Measurements from ENCODE around the gene PLA2G6.

PLA2G6 gene

DNA sequence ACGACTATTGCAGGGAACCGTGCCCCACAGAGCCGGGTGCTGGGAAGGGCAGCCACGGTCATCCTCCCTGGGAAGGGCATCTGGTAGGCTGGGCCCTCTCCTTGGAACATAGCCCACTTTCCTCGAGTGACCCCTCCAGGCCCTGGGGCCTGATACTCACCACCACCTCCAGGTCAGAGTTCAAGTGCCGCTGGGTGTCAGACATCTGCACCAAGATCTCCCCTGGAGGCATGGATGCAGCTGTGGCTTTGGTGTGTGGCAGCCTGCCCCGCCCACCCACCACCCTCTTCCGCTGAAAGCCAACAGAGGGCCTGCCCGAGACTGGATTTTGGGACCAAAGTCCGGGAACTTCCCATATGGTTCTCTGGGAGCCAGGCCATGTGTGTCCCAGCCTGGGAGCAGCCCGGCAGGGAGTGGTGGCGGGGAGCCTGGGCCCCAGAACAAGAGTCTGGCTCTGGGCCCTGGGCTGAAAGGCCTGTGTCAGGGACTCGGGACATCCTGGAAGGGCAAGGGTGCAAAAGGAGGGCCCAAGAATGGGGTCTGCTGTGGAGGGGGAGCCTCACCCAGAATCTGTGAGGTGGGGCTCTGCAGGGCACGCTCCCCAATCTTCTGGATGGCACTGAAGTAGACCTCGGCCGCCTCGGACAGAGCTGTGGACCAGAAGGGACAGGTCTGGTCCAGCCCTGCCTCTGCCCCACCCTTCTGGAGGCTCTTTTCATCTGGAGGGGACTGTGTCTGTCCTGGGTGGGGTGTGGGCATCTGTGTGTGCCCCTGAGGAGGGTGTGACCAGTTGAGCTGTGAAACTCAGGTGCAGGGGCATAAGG, 73.7 kb downstream of the PLA2G6 start:
- no peak for DNase-seq

DNA sequence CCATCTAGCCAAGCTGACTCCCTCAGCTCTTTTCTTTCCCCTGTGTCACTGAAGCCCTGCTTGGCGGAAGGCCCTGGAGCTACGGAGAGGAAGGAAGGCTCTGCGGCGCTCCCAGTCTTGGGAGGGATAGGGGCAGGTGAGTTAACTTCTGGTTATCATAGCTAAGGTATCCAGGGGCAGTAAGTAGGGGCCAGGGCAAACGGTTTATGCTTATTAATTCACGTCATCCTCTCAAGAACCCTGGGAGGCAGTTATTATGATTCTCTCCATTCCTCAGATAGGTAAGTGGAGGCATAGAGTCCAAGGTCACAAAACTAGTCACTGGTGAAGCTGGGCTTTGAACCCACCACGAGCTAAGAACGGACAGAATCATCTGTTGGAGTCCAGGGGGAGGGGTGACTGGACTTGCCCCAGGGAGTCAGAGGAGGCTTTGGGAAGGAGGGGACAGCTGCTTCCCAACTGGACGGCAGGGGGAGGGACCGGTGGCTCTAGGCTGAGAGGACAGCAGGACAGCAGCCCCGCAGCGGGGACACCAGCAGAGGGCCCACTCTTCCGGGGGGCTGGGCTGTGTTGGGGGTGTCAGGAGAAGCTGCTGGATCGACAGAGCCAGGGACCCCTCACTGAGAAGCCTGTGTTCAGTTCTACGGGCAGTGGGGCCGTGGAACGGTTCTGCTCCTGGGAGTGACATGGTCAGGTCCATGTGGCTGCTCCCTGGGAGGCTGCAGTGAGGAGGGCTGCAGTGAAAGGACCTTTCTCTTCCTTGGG, 74.6 kb downstream of the PLA2G6 start:
- DNase-seq = no peak

DNA sequence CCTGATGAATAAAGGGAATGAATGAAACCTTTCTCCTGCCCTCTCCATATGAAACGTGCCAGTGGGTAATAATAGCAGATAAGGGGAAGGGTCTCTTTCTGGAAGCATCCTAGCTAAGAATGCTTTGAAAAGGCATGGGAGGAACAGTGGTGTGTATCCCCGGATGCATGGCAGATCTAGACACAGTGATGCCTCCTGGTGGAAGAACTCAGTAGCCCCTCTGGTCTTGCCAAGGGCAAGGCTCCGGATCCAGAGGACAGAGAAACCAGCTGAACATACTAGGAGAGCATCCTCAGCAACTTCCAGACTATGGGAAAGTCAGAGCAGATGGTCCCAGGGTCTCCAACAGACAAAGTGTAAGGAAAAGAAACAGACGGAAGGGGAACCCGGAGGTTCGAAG, 77.5 kb downstream of the PLA2G6 start:
- DNase-seq = no peak

DNA sequence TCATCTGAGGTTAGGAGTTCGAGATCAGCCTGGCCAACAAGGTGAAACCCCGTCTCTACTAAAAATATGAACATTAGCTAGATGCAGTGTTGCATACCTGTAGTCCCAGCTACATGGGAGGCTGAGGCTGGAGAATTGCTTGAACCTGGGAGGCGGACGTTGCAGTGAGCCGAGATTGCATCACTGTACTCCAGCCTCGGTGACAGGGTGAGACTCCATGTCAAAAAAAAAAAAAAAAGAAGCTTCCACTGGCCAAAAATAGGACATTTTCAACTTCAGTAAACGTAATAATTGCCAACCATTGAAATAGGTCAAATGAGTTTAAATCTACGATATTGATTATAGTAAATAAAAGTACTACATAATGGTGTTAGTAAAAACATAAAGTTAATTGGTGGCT, 78.0 kb downstream of the PLA2G6 start:
- no peak for DNase-seq

DNA sequence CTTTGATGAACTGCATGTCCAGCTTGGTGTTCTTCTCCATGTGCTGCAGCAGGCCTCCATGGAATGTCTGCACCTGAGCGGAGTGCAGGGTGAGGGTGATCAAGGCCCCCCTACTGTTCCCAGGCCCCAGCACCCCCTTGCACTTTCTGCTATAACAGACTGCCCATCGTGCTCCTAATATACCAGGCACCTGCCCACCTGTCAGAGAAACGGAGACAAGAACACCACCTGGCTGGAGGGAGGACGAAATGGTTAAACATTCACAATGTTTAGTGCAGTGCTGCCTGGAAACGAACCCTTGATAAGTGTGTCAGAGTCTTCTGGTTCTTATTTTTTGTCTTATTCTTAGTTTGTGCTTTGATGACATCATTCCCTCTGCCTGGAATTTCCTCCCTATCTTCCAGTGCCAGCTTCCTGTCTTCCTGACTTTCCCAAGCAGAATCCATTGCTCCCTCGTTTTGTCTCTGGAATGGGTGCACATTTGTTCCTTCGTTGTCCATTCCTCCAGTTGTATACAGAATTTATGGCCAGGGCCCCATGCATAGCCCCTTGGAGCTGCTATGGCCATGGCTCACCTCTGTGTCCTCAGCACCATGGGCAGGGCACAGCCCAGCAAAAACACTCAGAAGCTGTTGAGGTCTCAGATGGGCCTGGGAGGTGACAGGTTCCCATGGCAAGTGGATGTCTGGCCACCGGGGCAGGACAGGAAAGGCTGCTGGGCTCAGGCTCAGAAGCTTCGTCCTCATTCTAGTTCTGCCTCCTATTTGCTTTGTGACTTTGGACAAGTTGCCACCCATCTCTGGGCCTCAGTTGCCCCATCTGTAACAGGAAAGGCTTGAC, 83.0 kb downstream of the PLA2G6 start:
- no peak for DNase-seq

DNA sequence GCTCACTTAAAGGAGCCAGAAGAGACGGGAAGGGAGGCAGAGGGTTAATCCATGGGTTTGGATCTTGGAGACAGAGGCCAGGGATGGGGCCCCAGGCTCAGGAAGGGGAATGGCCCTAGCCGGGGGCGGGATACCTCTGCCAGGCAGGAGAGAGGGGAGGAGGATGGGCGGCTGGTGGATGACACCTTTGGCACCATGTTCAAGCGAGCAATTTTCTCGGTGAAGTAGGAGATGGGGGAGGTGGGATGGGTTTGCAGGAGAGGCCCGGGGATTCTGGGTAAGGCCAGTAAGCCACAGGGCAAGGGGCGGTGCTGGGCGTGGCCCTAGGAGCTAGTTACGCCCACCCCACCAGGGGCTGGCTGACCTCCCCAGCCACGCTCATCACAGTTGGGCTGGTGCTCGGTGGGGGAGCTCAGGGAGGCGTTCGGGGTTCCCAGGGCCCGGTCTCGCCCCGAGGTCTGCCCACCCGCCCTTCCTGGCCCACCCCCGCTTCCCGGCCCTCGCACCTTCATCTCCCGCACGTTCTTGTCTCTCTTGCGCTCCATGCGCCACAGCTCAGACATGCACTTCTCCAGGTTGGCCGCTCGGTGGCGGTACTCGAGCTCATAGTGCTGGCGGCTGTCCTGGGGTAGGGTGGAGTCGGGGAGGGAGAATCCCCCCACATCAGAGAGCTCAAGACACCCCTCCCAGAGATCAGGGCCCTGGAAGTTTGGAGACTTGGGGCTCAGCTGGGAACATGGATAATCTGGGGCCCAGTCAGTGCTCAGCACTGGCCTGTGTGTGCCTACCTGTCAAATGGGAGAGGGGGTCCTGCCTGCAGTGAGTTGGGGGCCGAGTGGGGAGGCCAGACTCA, 83.8 kb downstream of the PLA2G6 start:
- DNase-seq = no peak

DNA sequence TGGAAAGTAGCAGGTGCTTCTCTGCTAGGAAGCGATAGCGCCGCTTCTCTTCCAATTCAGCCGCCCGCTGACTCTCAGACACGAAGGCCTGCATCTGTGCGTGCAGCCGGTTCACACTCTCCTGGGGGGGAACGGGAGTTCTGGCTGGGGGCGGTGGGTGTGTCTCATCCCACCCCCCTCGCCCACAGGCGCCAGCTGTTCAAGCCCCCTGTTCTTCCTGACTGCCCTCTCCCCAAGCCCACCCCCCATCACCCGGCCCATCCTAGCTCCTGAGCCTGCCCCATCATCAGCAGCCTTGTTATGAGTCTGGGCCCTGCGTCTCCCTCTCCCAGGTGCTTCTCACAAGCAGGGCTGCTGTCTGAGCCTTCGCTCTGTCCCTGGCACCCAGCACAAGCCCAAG, 84.6 kb downstream of the PLA2G6 start:
- DNase-seq = no peak

DNA sequence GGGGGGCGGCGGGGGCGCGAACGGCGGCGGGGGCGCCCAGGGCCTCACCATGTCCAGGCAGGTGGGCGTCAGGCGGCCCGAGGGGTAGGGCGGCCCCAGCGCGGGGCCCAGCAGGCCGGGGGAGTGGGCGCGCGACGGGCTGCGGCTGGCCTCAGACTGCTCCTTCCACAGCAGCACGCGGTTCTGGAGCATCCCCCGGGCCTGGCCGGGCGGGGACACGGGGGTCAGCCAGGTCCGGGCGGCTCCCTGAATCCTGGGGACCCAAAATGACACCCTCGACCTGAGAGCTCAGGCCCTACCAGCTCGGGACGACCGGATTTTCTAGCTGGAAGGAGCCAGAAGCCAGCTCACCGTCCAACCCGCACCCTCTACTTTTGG, 92.2 kb downstream of the PLA2G6 start:
- no peak for DNase-seq

DNA sequence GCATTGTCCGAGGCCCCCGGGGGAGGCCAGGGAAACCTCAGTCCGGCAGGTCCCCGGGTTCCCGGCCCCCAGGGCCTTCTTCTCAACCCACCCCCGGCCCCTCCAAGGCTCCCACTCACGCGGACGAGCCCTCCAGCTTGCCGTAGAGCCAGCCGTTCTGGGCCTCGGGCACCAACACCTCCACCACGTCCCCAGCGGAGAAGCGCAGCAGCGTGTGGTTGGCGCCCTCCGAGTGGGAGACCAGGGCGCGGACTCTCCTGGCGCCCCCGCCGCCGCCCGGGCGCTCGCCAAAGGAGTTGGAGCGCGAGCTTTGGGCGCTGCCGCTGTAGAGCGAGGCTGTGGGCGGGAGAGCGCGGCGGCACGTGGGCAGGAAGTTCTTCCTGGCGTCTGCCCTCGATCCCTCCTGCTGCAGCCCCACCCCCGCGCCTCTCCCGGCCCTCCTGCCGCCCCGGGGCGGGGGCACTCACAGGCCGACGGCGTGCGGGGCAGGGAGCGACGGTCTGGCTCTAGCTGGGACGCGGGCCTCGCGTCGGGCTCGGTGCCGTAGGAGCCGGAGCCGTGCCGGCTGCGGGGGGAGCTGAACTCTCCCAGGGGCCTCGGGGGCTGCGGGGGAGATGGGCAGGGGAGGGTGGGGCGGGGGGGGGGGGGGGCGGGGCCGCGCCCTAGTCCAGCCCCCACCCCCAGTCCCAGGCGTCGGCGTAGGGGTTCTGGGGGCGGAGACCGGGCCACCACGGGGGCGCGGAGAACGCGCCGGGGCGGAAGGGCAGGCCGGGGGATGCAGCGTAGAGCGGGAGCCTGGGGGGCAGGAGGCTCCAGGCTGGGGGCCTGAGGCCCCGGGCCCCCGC, 92.8 kb downstream of the PLA2G6 start:
- no peak for DNase-seq

DNA sequence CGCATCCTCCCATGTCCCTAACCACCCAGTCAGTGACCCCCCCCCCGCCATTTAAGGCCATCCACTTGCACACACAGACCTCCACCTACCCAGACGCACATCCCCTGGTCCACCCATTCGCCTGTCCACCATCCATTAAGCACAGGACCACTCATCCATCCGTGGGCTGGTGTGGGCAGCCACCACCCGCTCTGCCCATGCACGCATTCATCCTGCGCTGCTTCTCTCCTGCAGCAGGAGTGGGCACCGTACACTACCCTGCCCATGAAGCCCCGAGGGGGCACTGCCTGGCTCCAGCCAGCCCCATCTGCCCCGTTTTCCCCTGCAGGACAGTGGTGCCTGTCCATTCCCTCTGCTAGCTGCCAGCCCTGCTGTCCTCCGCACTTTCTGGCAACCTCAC, 93.8 kb downstream of the PLA2G6 start:
- DNase-seq = no peak

DNA sequence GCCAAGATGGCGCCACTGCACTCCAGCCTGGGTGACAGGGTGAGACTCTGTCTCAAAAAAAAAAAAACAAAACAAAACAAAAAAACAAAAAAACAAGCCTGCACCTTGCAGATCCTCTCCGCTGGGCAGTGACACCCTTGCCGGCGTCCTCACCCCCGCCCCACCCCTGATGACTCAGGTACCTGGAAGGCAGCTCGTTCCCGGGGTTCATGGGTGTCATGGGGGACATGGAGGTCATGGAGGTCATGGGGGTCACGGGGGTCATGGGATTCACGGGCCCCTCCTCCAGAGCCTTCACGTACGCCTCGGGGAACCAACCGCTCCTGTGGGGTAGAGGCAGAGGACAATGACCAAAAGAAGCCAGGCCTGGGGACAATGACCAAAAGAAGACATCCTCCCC, 94.7 kb downstream of the PLA2G6 start:
- DNase-seq = no peak

DNA sequence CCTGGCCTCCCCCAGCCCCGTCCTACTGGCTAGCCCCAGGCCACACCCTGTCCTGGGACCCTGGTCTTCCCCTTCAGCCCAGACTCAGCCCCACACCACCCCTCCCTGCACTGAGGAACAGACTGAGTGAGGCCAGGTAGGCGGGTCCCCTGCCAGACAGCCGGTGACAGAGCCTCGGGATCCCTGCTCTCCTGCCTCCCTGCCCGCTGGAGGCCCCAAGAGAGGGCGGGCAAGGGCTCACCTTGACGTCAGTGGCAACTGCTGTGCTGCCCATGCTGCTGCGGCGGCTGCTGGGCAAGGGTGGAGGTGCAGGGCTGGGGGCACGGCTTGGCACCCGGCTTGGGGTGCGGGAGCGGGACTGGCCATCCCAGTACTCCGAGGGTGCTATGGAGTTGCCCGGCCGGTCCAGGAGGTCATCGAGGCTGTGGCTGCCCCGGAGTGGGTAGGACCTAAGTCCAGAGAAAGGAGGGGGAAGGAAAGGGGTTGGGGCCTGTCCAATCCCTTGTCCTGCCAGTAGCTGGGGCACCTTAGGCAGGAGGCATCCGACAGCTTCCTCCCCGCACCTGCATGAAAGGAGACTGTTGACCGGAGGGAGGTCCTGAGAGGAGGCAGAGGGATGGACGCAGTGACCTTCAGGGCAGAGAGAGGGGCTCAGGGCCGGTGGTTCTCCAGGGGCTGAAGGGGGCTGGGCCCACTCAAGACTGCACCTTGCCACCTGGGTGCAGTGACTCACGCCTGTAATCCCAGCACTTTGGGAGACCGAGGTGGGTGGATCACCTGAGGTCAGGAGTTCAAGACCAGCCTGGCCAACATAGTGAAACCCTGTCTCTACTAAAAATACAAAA, 95.4 kb downstream of the PLA2G6 start:
- no peak for DNase-seq

DNA sequence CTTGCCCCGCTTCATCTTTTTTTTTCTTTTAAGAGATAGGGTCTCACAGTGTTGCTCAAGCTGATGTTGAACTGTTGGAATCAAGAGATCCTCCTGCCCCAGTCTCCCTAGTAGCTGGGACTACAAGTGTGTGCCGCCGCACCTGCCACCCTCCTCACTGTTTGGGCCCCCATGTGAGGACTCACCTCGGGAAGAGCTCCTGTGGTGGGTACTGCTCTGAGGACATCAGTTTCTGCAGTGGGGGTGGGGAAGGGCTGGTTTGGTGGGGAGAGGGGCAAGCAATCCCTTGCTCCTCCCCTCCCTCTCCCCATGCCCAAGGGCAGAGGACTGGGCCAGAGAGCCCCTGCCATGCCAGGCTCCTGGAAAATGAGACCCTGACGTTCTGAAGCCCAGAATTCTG, 96.1 kb downstream of the PLA2G6 start:
- DNase-seq = no peak

DNA sequence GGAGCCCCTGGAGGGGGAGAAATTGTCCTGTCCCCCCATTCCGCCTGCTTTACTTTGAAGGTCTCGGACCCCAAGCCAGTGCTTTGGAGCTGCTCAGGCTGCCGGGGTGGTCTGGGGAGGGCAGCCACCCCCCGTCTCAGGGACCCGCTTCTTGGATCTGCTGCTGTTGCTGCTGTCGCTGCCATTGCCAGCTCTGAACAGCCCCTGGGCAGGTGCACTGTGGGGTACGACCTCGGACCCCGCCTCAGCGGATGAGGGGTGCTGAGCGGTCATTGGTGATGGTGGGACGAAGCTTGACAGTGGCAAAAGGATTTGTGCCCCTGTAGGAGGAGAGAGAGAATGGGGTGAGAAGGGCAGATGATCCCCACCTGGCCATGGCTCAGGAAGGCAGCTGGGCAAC, 96.6 kb downstream of the PLA2G6 start:
- no peak for DNase-seq

DNA sequence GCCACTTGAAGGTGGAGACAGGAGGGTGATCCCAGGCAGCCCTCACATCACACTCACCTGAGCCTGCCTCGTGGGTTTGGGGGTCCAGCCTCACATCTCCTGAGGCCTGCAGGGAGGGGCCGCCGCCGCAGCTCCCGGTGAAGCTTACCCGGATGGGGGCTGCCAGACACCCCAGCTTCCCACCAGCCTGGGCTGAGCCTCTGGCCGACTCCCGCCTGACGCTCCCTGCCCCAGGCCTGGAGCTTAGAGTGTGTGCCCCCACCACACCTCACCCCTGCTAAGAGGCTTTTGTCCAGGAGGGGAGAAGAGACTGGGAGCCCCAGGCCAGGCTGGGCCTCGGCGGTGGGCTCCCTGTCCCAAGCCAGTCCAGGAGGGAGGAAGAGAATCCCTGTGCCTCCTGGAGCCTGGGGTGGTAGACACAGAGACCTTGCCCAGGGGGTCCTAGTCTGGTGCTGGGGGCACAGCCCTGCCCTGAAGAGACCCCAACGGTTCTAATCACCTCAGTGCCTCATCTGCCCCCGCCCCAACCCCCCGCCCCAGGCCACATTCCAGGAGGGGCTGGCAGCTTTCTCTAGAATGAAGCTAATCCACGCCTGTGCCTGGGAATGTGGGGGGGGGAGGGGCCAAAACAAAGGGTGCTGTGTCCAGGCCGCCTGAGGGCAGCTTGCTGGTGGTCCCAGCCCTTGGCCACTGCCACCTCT, 97.5 kb downstream of the PLA2G6 start, which contains the start of gene SLC16A8:
TSS of gene SLC16A8 (minus strand) at position 254 of the 701 bp plus-strand sequence. CDS start 1,311 bp downstream, outside the sequence.
- no peak for DNase-seq

DNA sequence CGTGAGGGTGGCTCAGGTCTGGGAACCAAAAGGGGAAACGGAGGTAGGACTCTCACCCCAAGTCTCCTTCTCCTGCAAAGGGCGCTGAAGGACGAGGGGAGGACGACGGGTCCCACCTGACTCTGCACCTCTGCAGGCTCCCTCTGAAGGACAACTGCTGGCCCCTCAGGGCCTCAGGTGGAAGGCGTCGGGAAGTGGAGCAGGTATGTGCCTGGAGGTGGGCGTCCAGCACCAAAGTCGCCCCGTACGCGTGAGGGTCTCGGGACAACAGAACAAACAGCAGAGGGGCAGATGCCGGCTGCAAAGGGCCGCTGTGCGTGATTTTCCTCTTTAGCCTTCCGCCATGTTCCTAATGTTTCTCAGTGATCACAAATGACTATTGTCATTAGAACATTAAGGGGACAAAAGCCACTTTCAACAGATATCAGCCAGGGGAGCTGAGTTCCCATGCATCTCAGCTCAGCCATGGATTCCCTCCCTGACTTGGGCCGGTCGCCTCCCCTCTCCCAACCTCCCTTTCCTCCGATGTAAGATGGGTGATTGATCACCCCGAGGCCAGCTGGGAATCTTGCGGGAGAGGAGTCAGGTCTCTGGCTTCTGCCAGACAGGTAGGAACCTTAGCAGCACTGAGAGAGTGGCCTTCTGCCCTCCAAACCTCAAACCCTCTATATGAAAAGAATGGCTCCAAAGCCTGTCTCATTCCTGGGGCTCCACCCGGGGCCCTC, 98.5 kb downstream of the PLA2G6 start:
- no peak for DNase-seq

DNA sequence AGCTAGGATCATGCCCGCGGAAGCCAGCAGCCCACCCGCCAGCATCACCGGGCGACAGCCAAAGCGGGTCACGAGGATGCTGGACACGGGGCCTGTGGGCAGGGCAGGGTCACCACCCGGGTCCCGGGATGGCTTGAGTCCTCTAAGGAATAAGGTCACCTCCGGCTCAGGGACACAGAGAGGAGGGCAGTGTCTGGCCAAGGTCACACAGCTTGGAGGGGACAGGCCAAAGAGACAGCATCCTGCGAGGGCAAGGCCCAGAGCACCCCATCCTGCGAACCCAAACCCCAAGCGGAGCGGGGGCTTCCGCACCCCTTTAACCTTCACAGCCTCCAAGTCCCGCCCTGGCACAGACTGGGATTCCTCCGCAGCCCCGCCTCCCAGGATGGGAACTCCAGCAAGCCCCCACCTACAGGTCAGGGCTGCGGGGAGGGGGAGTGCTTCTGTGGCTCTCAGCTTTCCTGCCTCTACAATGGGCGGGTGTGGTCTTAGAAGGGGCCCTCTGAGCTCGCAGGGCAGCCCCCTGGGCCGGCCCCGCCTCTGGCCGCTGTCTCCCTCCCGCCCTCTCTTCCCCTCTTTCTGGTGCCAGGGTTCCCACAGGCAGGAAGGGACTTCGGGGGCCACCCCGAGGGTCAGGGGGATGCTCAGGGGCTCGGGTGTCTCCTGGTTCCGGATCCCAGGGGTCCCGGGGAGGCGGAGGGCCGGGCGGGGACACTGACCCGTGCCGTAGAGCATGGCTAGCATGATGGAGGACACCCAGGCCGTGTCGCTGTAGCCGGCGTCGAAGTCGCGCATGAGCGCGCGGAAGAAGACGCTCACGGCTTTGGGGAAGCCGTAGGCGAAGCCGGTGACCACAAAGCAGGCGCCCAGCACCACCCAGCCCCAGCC, 99.4 kb downstream of the PLA2G6 start:
- no peak for DNase-seq

DNA sequence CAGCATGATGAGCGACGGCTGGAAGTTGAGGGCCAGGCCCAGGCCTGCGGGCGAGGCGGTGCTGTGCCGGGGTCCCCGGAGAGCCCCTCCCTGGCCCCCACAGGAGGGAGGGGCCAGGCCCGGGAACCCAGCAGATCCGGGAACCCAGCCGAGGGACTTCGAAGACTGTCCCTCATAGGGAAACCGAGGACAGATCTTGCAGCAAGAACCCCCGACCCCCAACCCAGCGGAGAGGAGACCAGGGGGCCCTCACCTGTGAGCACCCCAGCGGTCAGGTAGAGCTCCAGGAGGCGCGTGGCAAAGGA, 100.0 kb downstream of the PLA2G6 start:
- no peak for DNase-seq
